GM18526 (cell line): ENCODE results near the gene MYH13.

Source experiments
- POLR2A ChIP-seq: IDR thresholded peaks from 3 replicates; pipeline ENCODE4 v1.6.1; 2011; ENCODE audit not compliant: insufficient read length; ENCODE audit errors: extremely low read depth

MYH13 gene

GRCh38 chr17:10360578-10360977, 12.2 kb downstream of the MYH13 start:
- TF ChIP-seq POLR2A = no peak

GRCh38 chr17:10357768-10358167, 15.0 kb downstream of the MYH13 start:
- no peak for TF ChIP-seq POLR2A

GRCh38 chr17:10354651-10355050, 18.2 kb downstream of the MYH13 start:
- TF ChIP-seq POLR2A = no peak

- TF ChIP-seq POLR2A = no peak
These were observed 19.9 kb downstream of the MYH13 start for GRCh38 chr17:10352893-10353292.

- TF ChIP-seq POLR2A = no peak
These were observed 23.4 kb downstream of the MYH13 start for GRCh38 chr17:10349403-10349802.

GRCh38 chr17:10344816-10345215, 28.0 kb downstream of the MYH13 start:
- TF ChIP-seq POLR2A = no peak

GRCh38 chr17:10339051-10339450, 33.8 kb downstream of the MYH13 start:
- TF ChIP-seq POLR2A = no peak

- TF ChIP-seq POLR2A = no peak
These were observed 34.8 kb downstream of the MYH13 start for GRCh38 chr17:10337976-10338375.

- TF ChIP-seq POLR2A = no peak
These were observed 35.7 kb downstream of the MYH13 start for GRCh38 chr17:10337136-10337535.

GRCh38 chr17:10336393-10336792, 36.4 kb downstream of the MYH13 start:
- no peak for TF ChIP-seq POLR2A

- TF ChIP-seq POLR2A = no peak
These were observed 40.3 kb downstream of the MYH13 start for GRCh38 chr17:10332515-10332914.

- no peak for TF ChIP-seq POLR2A
These were observed 43.6 kb downstream of the MYH13 start for GRCh38 chr17:10328971-10329923.

- no peak for TF ChIP-seq POLR2A
These were observed 44.6 kb downstream of the MYH13 start for GRCh38 chr17:10328206-10328605.

GRCh38 chr17:10327640-10328039, 45.2 kb downstream of the MYH13 start:
- no peak for TF ChIP-seq POLR2A

GRCh38 chr17:10325031-10325695, 47.6 kb downstream of the MYH13 start:
- TF ChIP-seq POLR2A = no peak
